A549 (cell line): ENCODE data around the gene WDR77. TPM values are rescaled to one million over a fixed set of nuclear protein-coding genes. Genes with fewer than 3 reads are reported as not detected.

ENCODE experiments used
- ATAC-seq, 2 experiments: fragments of 200-7000 bp in 1 of 2; fragments of >200 bp in 1 of 2; cut with Nextera tagmentation in 1 of 2; cut with Tn5 transposase in 1 of 2; 3 replicates each; pipeline versions ENCODE4 v1.8.0 to v1.9.1; 2018 to 2020; ENCODE audit warnings: mild to moderate bottlenecking in 1 of 2, moderate library complexity in 1 of 2
- CTCF ChIA-PET: fragments of 300-600 bp; sonication (Branson Sonifier 250); formaldehyde crosslinking; extraction: SDS; loops from one replicate; lab custom pipeline; 2021; ENCODE audit warnings: antibody characterized with exemption, inconsistent platforms; lab: Yijun Ruan, JAX
- POLR2A ChIA-PET: fragments of 350-600 bp; formaldehyde crosslinking; extraction: SDS; loops from one replicate; lab custom pipeline; 2021; ENCODE audit warnings: antibody characterized with exemption, inconsistent platforms; lab: Yijun Ruan, JAX
- DNase-seq, 2 experiments: peaks; one replicate each; pipeline versions ENCODE4 v3.0.0 to v3.0.0-alpha.2; 2011 to 2016; ENCODE audit warnings: low read depth in 1 of 2, low spot score in 1 of 2
- FAIRE-seq: peaks from 2 replicates; lab custom pipeline; 2011; peaks lifted over from hg19 to GRCh38; lab: Jason Lieb, UNC
- H3K27ac ChIP-seq, 2 experiments: fragments of >200 bp; sonication (Bioruptor Twin); formaldehyde crosslinking; 3 replicates each; pipeline ENCODE4 v1.5.1; 2016 to 2017
- H3K4me1 ChIP-seq: fragments of >200 bp; sonication (Bioruptor Twin); formaldehyde crosslinking; 3 replicates; pipeline ENCODE4 v1.6.1; 2016
- H3K4me2 ChIP-seq: fragments of >200 bp; sonication (Bioruptor Twin); formaldehyde crosslinking; 3 replicates; pipeline ENCODE4 v1.6.1; 2016
- H3K4me3 ChIP-seq: fragments of >200 bp; sonication (Bioruptor Twin); formaldehyde crosslinking; 3 replicates; pipeline ENCODE4 v1.5.1; 2016
- H3K9me3 ChIP-seq: fragments of >200 bp; sonication (Bioruptor Twin); formaldehyde crosslinking; 3 replicates; pipeline ENCODE4 v1.6.1; 2016
- BCL3 ChIP-seq: fragments of >200 bp; sonication (Bioruptor Twin); formaldehyde crosslinking; IDR thresholded peaks from 3 replicates; pipeline ENCODE4 v1.6.1; 2016
- CBX2 ChIP-seq: fragments of 200-600 bp; sonication (generic); IDR thresholded peaks from 2 replicates; pipeline ENCODE4 v1.6.1; 2016; ENCODE audit warnings: low read depth, mild to moderate bottlenecking, borderline replicate concordance
- CBX8 ChIP-seq: fragments of 200-600 bp; sonication (generic); IDR thresholded peaks from 2 replicates; pipeline ENCODE4 v1.6.1; 2016
- CEBPB ChIP-seq, 2 experiments: fragments of >200 bp in 1 of 2; sonication (Bioruptor Twin) in 1 of 2; formaldehyde crosslinking in 1 of 2; IDR thresholded peaks; 2 replicates each; pipeline ENCODE4 v1.6.1; 2012 to 2016
- CHD2 ChIP-seq: fragments of 150-350 bp; IDR thresholded peaks from 2 replicates; pipeline ENCODE4 v1.6.1; 2014; ENCODE audit warnings: low read length; ENCODE audit not compliant: partially characterized antibody
- CHD4 ChIP-seq: fragments of 200-600 bp; sonication (generic); IDR thresholded peaks from 2 replicates; pipeline ENCODE4 v1.6.1; 2016; ENCODE audit warnings: antibody characterized with exemption, mild to moderate bottlenecking, borderline replicate concordance
- EHF ChIP-seq: fragments of 250-450 bp; sonication (Bioruptor Pico); IDR thresholded peaks from 2 replicates; pipeline ENCODE4 v1.5.0; 2020; ENCODE audit warnings: mild to moderate bottlenecking
- ELK1 ChIP-seq: fragments of 150-350 bp; IDR thresholded peaks from 2 replicates; pipeline ENCODE4 v1.6.1; 2014; ENCODE audit warnings: low read depth, mild to moderate bottlenecking, low read length
- EP300 ChIP-seq, 2 experiments: fragments of >200 bp; sonication (Bioruptor Twin); formaldehyde crosslinking; IDR thresholded peaks; 2 replicates in 1 of 2; 3 replicates in 1 of 2; pipeline ENCODE4 v1.6.1; 2016 to 2017
- FOSB ChIP-seq: fragments of 250-450 bp; sonication (Bioruptor Pico); IDR thresholded peaks from 2 replicates; pipeline ENCODE4 v1.5.0; 2020; ENCODE audit warnings: mild to moderate bottlenecking, moderate library complexity
- FOSL2 ChIP-seq, 2 experiments: fragments of 450-650 bp in 1 of 2; fragments of >200 bp in 1 of 2; sonication (Bioruptor Twin) in 1 of 2; formaldehyde crosslinking; IDR thresholded peaks; 2 replicates each; pipeline versions ENCODE4 v1.5.0 to v1.6.1; 2016 to 2020; ENCODE audit warnings: mild to moderate bottlenecking in 1 of 2, moderate library complexity in 1 of 2
- HDAC2 ChIP-seq: fragments of 200-600 bp; sonication (generic); IDR thresholded peaks from 2 replicates; pipeline ENCODE4 v1.6.1; 2016
- HOXA7 ChIP-seq: fragments of 250-450 bp; sonication (Bioruptor Pico); IDR thresholded peaks from 2 replicates; pipeline ENCODE4 v1.5.0; 2020; ENCODE audit warnings: mild to moderate bottlenecking, moderate library complexity
- HOXB13 ChIP-seq: fragments of 250-450 bp; sonication (Bioruptor Pico); IDR thresholded peaks from 2 replicates; pipeline ENCODE4 v1.5.0; 2020; ENCODE audit warnings: low read depth, mild to moderate bottlenecking, moderate library complexity
- JUN ChIP-seq, 2 experiments: fragments of >200 bp; sonication (Bioruptor Twin); formaldehyde crosslinking; IDR thresholded peaks; 2 replicates in 1 of 2; 3 replicates in 1 of 2; pipeline ENCODE4 v1.6.1; 2016 to 2017
- JUNB ChIP-seq: fragments of >200 bp; sonication (Bioruptor Twin); formaldehyde crosslinking; IDR thresholded peaks from 2 replicates; pipeline ENCODE4 v1.6.1; 2016
- KDM1A ChIP-seq: fragments of 200-600 bp; sonication (generic); IDR thresholded peaks from 2 replicates; pipeline ENCODE4 v1.6.1; 2016; ENCODE audit warnings: low read depth, mild to moderate bottlenecking
- NFE2L2 ChIP-seq: fragments of 150-350 bp; conservative IDR thresholded peaks from 2 replicates; pipeline ENCODE4 v1.6.1; 2014; ENCODE audit warnings: low read length
- NR3C1 ChIP-seq: fragments of >200 bp; sonication (Bioruptor Twin); formaldehyde crosslinking; IDR thresholded peaks from 3 replicates; pipeline ENCODE4 v1.6.1; 2017
- PBX3 ChIP-seq: IDR thresholded peaks from 2 replicates; pipeline ENCODE4 v1.6.1; 2012
- PHF8 ChIP-seq: fragments of 200-600 bp; sonication (generic); IDR thresholded peaks from 2 replicates; pipeline ENCODE4 v1.6.1; 2016; ENCODE audit warnings: low read depth, mild to moderate bottlenecking, antibody characterized with exemption, moderate library complexity, borderline replicate concordance
- RCOR1 ChIP-seq: fragments of 150-350 bp; IDR thresholded peaks from 2 replicates; pipeline ENCODE4 v1.6.1; 2014; ENCODE audit warnings: antibody characterized with exemption, low read length, low read depth
- RNF2 ChIP-seq: fragments of 200-600 bp; sonication (generic); IDR thresholded peaks from 2 replicates; pipeline ENCODE4 v1.6.1; 2016; ENCODE audit warnings: low read depth, mild to moderate bottlenecking, antibody characterized with exemption, moderate library complexity, borderline replicate concordance
- SREBF2 ChIP-seq: fragments of 450-650 bp; IDR thresholded peaks from 2 replicates; pipeline ENCODE4 v1.6.1; 2014; ENCODE audit warnings: mild to moderate bottlenecking, moderate library complexity
- TP53 ChIP-seq: fragments of 250-450 bp; sonication (Bioruptor Pico); IDR thresholded peaks from 2 replicates; pipeline ENCODE4 v1.5.0; 2021; ENCODE audit warnings: mild to moderate bottlenecking, moderate library complexity
- ZNF302 ChIP-seq: fragments of 250-450 bp; sonication (Bioruptor Pico); IDR thresholded peaks from 2 replicates; pipeline ENCODE4 v1.9.0; 2021; ENCODE audit warnings: inconsistent platforms, mild to moderate bottlenecking, moderate library complexity
- ZSCAN20 ChIP-seq: fragments of 250-450 bp; sonication (Bioruptor Pico); IDR thresholded peaks from 2 replicates; pipeline ENCODE4 v1.8.0; 2022; ENCODE audit warnings: mild to moderate bottlenecking, moderate library complexity
- WGBS: methylation state at CpG from one replicate; pipeline ENCODE4 v1.1.6; 2017; ENCODE audit errors: missing lambda C conversion rate; 5-methylcytosine and 5-hydroxymethylcytosine counted together
- polyA plus RNA-seq, 4 experiments: library from polyadenylated mRNA; depleted of rRNA in 3 of 4; stranded (reverse); fragments of >200 nt; fragmentation: RNase III in 1 of 4; extraction: RNeasy Plus Mini Kit Qiagen cat#74134 plus additional on column Dnase treatment in 1 of 4; gene quantifications; 2 replicates in 3 of 4; 3 replicates in 1 of 4; pipeline ENCODE4 v1.2.3, GENCODE V29; 2011 to 2017

Gene WDR77
- polyA plus RNA-seq, 2 of the 4 experiments (the other 2 are of a cell fraction) = 53.0 to 122 TPM

- CTCF ChIA-PET = interaction anchor here (0.8 to 1.1 kb wide), 2 partner anchors 215 to 293 kb away, joined by 3 to 5 read pairs; no protein-coding TSS in a partner anchor
These were observed 4.7 kb upstream of the WDR77 start for GRCh38 chr1:111453706-111454105.

GRCh38 chr1:111452581-111452980 is 3.5 kb upstream of the WDR77 start:
- H3K9me3 ChIP-seq = no peaks in the 10 kb centered on the region
- DNase-seq (no peak), ATAC-seq (no peak), FAIRE-seq (no peak)
- peaks cover 14% of the 10 kb centered on the region for H3K4me1 ChIP-seq
- WGBS = 84% methylated on average over 3 of the region's 3 CpGs
- TF ChIP-seq CHD4 = no peak
- no peak for TF ChIP-seq PBX3
- ChIA-PET POLR2A (no interaction called here), CTCF (interaction anchor here (0.8 to 1.2 kb wide), 4 partner anchors 10 to 1245 kb away, joined by 3 to 5 read pairs (median 4); no protein-coding TSS in a partner anchor)
- H3K4me3 ChIP-seq = no peak overlapping the region
- H3K4me2 ChIP-seq = no peak overlapping the region
- no peak overlapping the region for H3K27ac ChIP-seq

More at GRCh38 chr1:111453706-111454105, 4.7 kb upstream of the WDR77 start:
- WGBS = 93% methylated on average over 3 of the region's 3 CpGs
- peaks cover 10% of the 10 kb centered on the region; the same call in 2 of the 3 replicates for H3K4me1 ChIP-seq
- no peak for ATAC-seq
- no peak for TF ChIP-seq KDM1A
- TF ChIP-seq NFE2L2 = no peak
- TF ChIP-seq HDAC2 = no peak
- TF ChIP-seq TP53 (CRISPR knock-in tag) = no peak
- TF ChIP-seq CBX2 = no peak
- TF ChIP-seq PBX3 = no peak
- no peak for TF ChIP-seq RNF2
- TF ChIP-seq CBX8 = no peak
- TF ChIP-seq ZSCAN20 = no peak
- TF ChIP-seq BCL3 = no peak
- no peak for TF ChIP-seq EP300 (IDR thresholded peaks at IDR 0.05)
- no peak for TF ChIP-seq FOSL2 (IDR thresholded peaks at IDR 0.05)
- TF ChIP-seq FOSL2 (CRISPR knock-in tag; IDR thresholded peaks at IDR 0.05) = no peak
- no peak for TF ChIP-seq CEBPB (IDR thresholded peaks at IDR 0.05)
- no peak for TF ChIP-seq EHF (CRISPR knock-in tag)
- no peak for TF ChIP-seq CHD2
- TF ChIP-seq JUN (IDR thresholded peaks at IDR 0.05) = no peak
- no peak for TF ChIP-seq SREBF2
- TF ChIP-seq FOSB (CRISPR knock-in tag) = no peak
- TF ChIP-seq ZNF302 = no peak
- TF ChIP-seq, all 56 proteins: peak for 0
- Histone ChIP-seq H3K27ac (no peak overlapping the region), H3K4me3 (no peak overlapping the region), H3K4me2 (no peak overlapping the region), H3K9me3 (no peaks in the 10 kb centered on the region)
- DNase-seq (no peak), FAIRE-seq (no peak)
- POLR2A ChIA-PET = no interaction called here

- Histone ChIP-seq H3K4me1 (peaks cover 23% of the 10 kb centered on the region), H3K4me2 (peak overlapping the region; percentile 89), H3K27ac (peak overlapping the region; percentile 84 to 96), H3K9me3 (no peaks in the 10 kb centered on the region), H3K4me3 (peak overlapping the region; percentile 88)
- 39% methylated on average over 3 of the region's 3 CpGs for WGBS
- DNase-seq (no peak), FAIRE-seq (no peak), ATAC-seq (no peak)
- CTCF ChIA-PET = interaction anchor here (1.3 kb wide), 1 partner anchor 319 kb away, joined by 3 read pairs; no protein-coding TSS in a partner anchor
- POLR2A ChIA-PET = no interaction called here
- no peak for TF ChIP-seq NR3C1
- TF ChIP-seq NFE2L2 = no peak
- no peak for TF ChIP-seq CBX2
- TF ChIP-seq PBX3 = no peak
- no peak for TF ChIP-seq ELK1
- no peak for TF ChIP-seq JUNB
- no peak for TF ChIP-seq HOXB13 (CRISPR knock-in tag)
- no peak for TF ChIP-seq HOXA7 (CRISPR knock-in tag)
- TF ChIP-seq RCOR1 = no peak
- TF ChIP-seq PHF8 = no peak
These were observed 1.1 kb upstream of the WDR77 start for GRCh38 chr1:111450185-111450584.
